GM21381 (cell line): ENCODE data around the gene TNFAIP2.
"Not testable (repeated sequence)": the region's sequence is repeated elsewhere in the genome, so short reads cannot be mapped to it uniquely, and the experiment has no call there.

Experiments
- ATAC-seq: cut with Tn5 transposase; IDR thresholded peaks from one replicate; pipeline ENCODE4 v1.9.1; 2021; ENCODE audit warnings: mild to moderate bottlenecking, moderate library complexity; ENCODE audit not compliant: unreplicated experiment

The TNFAIP2 gene

GRCh38 chr14:103149351-103150237, 26.3 kb downstream of the TNFAIP2 start:
- ATAC-seq, result no peak

GRCh38 chr14:103151270-103151945, 28.1 kb downstream of the TNFAIP2 start:
- no peak for ATAC-seq

GRCh38 chr14:103155010-103155409, 31.7 kb downstream of the TNFAIP2 start:
- no peak for ATAC-seq

- ATAC-seq, result not testable (repeated sequence)
These were observed 32.2 kb downstream of the TNFAIP2 start for GRCh38 chr14:103155416-103155815.

- ATAC-seq, result no peak
These were observed 32.6 kb downstream of the TNFAIP2 start for GRCh38 chr14:103155826-103156394.

- no peak for ATAC-seq
These were observed 33.6 kb downstream of the TNFAIP2 start for GRCh38 chr14:103156651-103157378.

GRCh38 chr14:103157969-103158368, 34.7 kb downstream of the TNFAIP2 start:
- ATAC-seq, result no peak

- ATAC-seq, result no peak
These were observed 35.4 kb downstream of the TNFAIP2 start for GRCh38 chr14:103158688-103159087.

GRCh38 chr14:103160321-103161053, 37.2 kb downstream of the TNFAIP2 start:
- ATAC-seq, result no peak

- ATAC-seq, result no peak
These were observed 37.8 kb downstream of the TNFAIP2 start for GRCh38 chr14:103161054-103161397.

- ATAC-seq, result no peak
These were observed 39.9 kb downstream of the TNFAIP2 start for GRCh38 chr14:103163199-103163598.

- no peak for ATAC-seq
These were observed 40.7 kb downstream of the TNFAIP2 start for GRCh38 chr14:103164006-103164405.

GRCh38 chr14:103164779-103165178, 41.5 kb downstream of the TNFAIP2 start:
- ATAC-seq, result no peak

- no peak for ATAC-seq
These were observed 42.1 kb downstream of the TNFAIP2 start for GRCh38 chr14:103165323-103165722.

GRCh38 chr14:103169954-103170353, 46.7 kb downstream of the TNFAIP2 start:
- ATAC-seq, result no peak

- not testable (repeated sequence) for ATAC-seq
These were observed 47.9 kb downstream of the TNFAIP2 start for GRCh38 chr14:103171206-103171605.

GRCh38 chr14:103172921-103173320, 49.7 kb downstream of the TNFAIP2 start:
- no peak for ATAC-seq

GRCh38 chr14:103173887-103174286, 50.6 kb downstream of the TNFAIP2 start:
- ATAC-seq, result not testable (repeated sequence)

GRCh38 chr14:103176176-103176575, 52.9 kb downstream of the TNFAIP2 start:
- ATAC-seq, result not testable (repeated sequence)

GRCh38 chr14:103177376-103177775, 54.1 kb downstream of the TNFAIP2 start:
- ATAC-seq, result no peak
